Activated CD8-positive, alpha-beta T cell treated with anti-CD3 and anti-CD28 coated beads for 36 hours (primary cell): Measurements from ENCODE around the gene SLC29A2. TPM values are rescaled to one million over a fixed set of nuclear protein-coding genes. Genes with fewer than 3 reads are reported as not detected.

ENCODE experiments used
- ATAC-seq: fragments of 200-7000 bp; cut with Tn5 transposase; one replicate; pipeline ENCODE4 v1.10.0; 2021; ENCODE audit warnings: mild to moderate bottlenecking, moderate library complexity
- CTCF ChIA-PET: fragments of 350-600 bp; sonication (Branson Sonifier 250); formaldehyde crosslinking; loops from one replicate; lab custom pipeline; 2021; ENCODE audit warnings: antibody characterized with exemption; lab: Charles Lee
- POLR2A ChIA-PET: fragments of 350-600 bp; sonication (Branson Sonifier 250); formaldehyde crosslinking; loops from one replicate; lab custom pipeline; 2021; ENCODE audit warnings: antibody characterized with exemption; lab: Charles Lee
- DNase-seq: peaks from one replicate; pipeline ENCODE4 v3.0.0-alpha.2; 2020
- H3K27ac Mint-ChIP-seq: one replicate; pipeline ENCODE4 v1.8.0; 2021; ENCODE audit warnings: mild to moderate bottlenecking, mixed read lengths
- H3K27me3 Mint-ChIP-seq: one replicate; pipeline ENCODE4 v1.8.0; 2021; ENCODE audit warnings: mixed read lengths
- H3K36me3 Mint-ChIP-seq: one replicate; pipeline ENCODE4 v1.8.0; 2021; ENCODE audit warnings: low read depth, mixed read lengths
- H3K4me1 Mint-ChIP-seq: one replicate; pipeline ENCODE4 v1.8.0; 2021; ENCODE audit warnings: low read depth, mixed read lengths
- H3K4me3 Mint-ChIP-seq: one replicate; pipeline ENCODE4 v1.8.0; 2021; ENCODE audit warnings: mild to moderate bottlenecking, moderate library complexity, mixed read lengths
- H3K9me3 Mint-ChIP-seq: one replicate; pipeline ENCODE4 v1.8.0; 2021; ENCODE audit warnings: mixed read lengths
- intact Hi-C: fragments of 100-400 bp; cut with micrococcal nuclease; formaldehyde crosslinking; loops from one replicate; pipeline ENCODE4 v1.10.0; 2022
- total RNA-seq, 2 experiments: library from RNA; stranded (reverse); gene quantifications; one replicate each; pipeline ENCODE4 v1.2.3, GENCODE V29; 2021
- TF ChIP-seq, protein P1 (sequence below): fragments of 200-600 bp; IDR thresholded peaks from one replicate; pipeline ENCODE4 v1.8.0; 2022; ENCODE audit warnings: antibody characterized with exemption, mild to moderate bottlenecking

The SLC29A2 gene
- total RNA-seq, 2 experiments from 2014 or later = 11.8 to 12.2 TPM

DNA sequence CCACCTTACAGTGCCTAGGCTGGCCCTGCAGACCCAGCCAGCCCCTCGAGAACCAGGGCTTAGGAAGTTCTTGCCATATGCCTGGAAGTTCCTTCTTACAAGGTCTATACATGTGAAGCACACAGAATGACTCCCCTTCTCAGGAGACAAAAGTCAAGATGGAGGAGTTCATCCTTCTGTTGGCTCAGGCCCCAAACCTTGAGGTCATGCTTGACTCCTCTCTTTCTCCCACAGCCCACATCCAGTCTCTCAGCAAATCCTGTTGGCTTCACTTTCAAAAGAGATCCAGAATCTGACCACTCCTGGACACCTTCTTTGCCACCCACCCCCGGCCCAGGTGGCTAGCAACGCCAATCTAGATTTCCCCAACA lies 53.0 kb downstream of the SLC29A2 start:
- Mint-ChIP-seq H3K27ac (peak overlapping the region; percentile 96), H3K36me3 (peaks cover 12% of the 10 kb centered on the region), H3K27me3 (no peaks in the 10 kb centered on the region), H3K4me1 (peaks cover 61% of the 10 kb centered on the region), H3K4me3 (peak overlapping the region; percentile 80), H3K9me3 (peaks cover 6% of the 10 kb centered on the region)
- ChIA-PET CTCF (interaction anchor here (0.7 to 10.2 kb wide), 4 partner anchors 8 to 96 kb away, joined by 3 to 149 read pairs (median 72); partner anchors contain the start of gene RIN1), POLR2A (interaction anchor here (0.9 to 6.9 kb wide), 7 partner anchors 8 to 38 kb away, joined by 3 to 38 read pairs (median 6); partner anchors contain the start of genes BRMS1, RIN1 and YIF1A)
- TF ChIP-seq, protein P1, sequence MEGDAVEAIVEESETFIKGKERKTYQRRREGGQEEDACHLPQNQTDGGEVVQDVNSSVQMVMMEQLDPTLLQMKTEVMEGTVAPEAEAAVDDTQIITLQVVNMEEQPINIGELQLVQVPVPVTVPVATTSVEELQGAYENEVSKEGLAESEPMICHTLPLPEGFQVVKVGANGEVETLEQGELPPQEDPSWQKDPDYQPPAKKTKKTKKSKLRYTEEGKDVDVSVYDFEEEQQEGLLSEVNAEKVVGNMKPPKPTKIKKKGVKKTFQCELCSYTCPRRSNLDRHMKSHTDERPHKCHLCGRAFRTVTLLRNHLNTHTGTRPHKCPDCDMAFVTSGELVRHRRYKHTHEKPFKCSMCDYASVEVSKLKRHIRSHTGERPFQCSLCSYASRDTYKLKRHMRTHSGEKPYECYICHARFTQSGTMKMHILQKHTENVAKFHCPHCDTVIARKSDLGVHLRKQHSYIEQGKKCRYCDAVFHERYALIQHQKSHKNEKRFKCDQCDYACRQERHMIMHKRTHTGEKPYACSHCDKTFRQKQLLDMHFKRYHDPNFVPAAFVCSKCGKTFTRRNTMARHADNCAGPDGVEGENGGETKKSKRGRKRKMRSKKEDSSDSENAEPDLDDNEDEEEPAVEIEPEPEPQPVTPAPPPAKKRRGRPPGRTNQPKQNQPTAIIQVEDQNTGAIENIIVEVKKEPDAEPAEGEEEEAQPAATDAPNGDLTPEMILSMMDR = no peak
- DNase-seq (no peak), ATAC-seq (no peak)
- intact Hi-C loops = no loop called here

DNA sequence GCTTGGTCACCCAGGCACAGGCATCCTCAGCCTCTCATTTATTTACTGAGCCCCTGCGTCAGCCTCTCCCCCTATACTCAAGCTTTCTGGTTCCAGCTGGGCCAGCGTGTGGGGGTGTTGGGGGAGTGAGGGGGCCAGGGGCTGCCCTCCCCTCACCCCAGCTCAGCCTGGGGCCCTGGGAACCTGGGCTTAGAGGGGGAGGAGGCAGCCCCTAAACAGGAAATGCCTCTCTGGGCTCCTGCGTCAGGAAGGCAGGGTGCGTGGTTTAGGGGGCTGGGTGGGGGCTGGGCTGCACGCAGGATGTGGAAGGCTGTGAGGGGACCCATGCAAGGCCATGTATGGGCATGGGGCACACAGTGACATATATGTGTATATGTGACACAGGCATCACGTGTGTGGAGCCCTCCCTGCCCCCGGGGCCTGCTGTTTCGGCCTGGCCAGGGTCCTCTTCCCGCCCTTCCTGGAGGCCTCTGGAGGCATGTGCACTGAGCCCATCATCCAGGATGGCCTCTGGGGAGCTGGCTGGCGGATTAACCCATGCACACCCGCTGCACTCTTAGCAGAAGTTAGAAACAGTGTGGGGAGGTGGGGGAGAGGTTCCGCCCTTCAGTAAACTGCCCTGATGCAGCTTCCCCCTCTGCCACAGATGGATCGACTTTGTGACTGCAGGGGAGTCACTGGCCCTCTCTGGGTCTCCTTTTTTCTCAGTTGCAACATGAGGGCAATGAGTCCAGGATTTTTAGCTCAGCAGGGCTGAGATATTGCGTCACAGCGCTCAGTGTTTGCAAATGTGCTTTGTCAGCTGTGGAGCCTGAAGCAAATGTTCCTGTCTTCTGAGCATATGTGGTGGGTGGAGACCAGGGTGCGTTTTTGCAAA lies 53.6 kb downstream of the SLC29A2 start:
- H3K4me1 Mint-ChIP-seq = peaks cover 56% of the 10 kb centered on the region
- intact Hi-C loops = no loop called here
- ATAC-seq (peak; percentile 75), DNase-seq (peak; percentile 95)
- peaks cover 12% of the 10 kb centered on the region for H3K36me3 Mint-ChIP-seq
- ChIA-PET CTCF (interaction anchor here (0.7 to 10.2 kb wide), 7 partner anchors 9 to 95 kb away, joined by 3 to 149 read pairs (median 3); partner anchors contain the start of gene RIN1), POLR2A (interaction anchor here (0.7 to 6.9 kb wide), 9 partner anchors 9 to 428 kb away, joined by 3 to 38 read pairs (median 4); partner anchors contain the start of genes BRMS1, CCDC85B, RIN1 and YIF1A)
- H3K27me3 Mint-ChIP-seq = no peaks in the 10 kb centered on the region
- TF ChIP-seq, protein P1 = no peak
- H3K27ac Mint-ChIP-seq = peak overlapping the region; percentile 96
- H3K9me3 Mint-ChIP-seq = peaks cover 6% of the 10 kb centered on the region
- peak overlapping the region; percentile 80 for H3K4me3 Mint-ChIP-seq

DNA sequence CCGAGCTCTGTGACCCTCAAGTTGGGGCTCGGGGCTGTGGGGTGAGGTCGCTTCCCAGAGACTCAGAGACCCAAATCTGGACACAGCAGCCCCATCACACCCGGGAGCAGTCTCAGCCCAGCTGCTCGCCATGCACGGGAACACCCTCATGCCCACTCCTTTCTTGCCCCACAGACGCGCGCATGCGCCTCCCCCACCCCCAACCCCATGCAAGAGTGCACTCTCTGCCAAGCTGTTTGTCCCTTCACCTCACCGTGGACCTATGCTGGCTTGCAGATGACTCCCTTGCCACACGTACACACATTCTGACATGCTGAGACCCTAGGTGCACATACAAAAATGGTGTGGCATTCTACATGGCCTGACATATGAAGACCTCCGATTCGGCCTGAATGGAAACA lies 54.2 kb downstream of the SLC29A2 start:
- Mint-ChIP-seq H3K4me1 (peaks cover 52% of the 10 kb centered on the region), H3K36me3 (peaks cover 12% of the 10 kb centered on the region), H3K27ac (peak overlapping the region; percentile 96), H3K4me3 (peak overlapping the region; percentile 80), H3K27me3 (no peaks in the 10 kb centered on the region), H3K9me3 (peaks cover 6% of the 10 kb centered on the region)
- TF ChIP-seq, protein P1 = no peak
- DNase-seq (peak; percentile 82), ATAC-seq (peak; percentile 17)
- ChIA-PET POLR2A (interaction anchor here (0.5 to 6.9 kb wide), 12 partner anchors 9 to 484 kb away, joined by 3 to 38 read pairs (median 3); partner anchors contain the start of genes B4GAT1, BRMS1, CCDC85B and RIN1), CTCF (interaction anchor here (1.0 to 10.2 kb wide), 6 partner anchors 9 to 69 kb away, joined by 3 to 149 read pairs (median 8); partner anchors contain the start of gene RIN1)
- intact Hi-C loops = no loop called here

DNA sequence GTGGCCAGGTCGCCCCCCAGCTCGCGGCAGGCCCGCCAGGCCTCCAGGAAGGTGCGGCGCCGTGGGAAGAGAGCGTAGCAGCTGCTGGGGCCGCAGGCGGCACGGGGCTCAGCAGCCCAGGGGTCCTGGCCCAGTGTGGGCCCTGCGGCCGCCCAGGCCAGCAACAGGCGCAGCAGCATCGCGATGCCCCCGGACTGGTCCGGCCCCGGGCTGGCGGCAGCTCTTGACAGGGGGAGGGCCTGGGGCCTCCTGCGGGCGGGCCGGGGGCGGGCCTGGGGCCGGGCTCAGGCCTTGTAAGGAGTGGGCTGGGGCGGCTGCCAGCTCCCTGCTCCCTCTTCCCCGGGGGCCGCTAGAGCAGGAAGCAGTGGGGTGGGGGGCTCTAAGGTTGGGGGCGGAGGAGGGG lies 54.7 kb downstream of the SLC29A2 start, which contains the start of gene CD248:
Gene CD248, minus strand, starts transcription at position 196 of the 403 bp plus-strand sequence. Its CDS starts 17 bp downstream, at position 179.
- CTCF ChIA-PET = interaction anchor here (1.0 to 10.2 kb wide), 5 partner anchors 10 to 69 kb away, joined by 3 to 149 read pairs (median 12); partner anchors contain the start of gene RIN1
- H3K27me3 Mint-ChIP-seq = no peaks in the 10 kb centered on the region
- H3K4me3 Mint-ChIP-seq = peak within 1 kb of the TSS; percentile 80
- peak within 1 kb of the TSS; percentile 97 for H3K27ac Mint-ChIP-seq
- H3K36me3 Mint-ChIP-seq = peaks cover 12% of the 10 kb centered on the region
- intact Hi-C loops = no loop called here
- H3K4me1 Mint-ChIP-seq = peaks cover 49% of the 10 kb centered on the region
- ATAC-seq = no peak
- TF ChIP-seq, protein P1 = no peak
- peaks cover 6% of the 10 kb centered on the region for H3K9me3 Mint-ChIP-seq
- POLR2A ChIA-PET = interaction anchor here (0.5 to 6.9 kb wide), 7 partner anchors 10 to 484 kb away, joined by 3 to 38 read pairs (median 3); partner anchors contain the start of genes B4GAT1, BRMS1, RIN1 and SNX32
- DNase-seq = peak; percentile 56
